ENCODE data around the gene KRTAP5-11. TPM values are rescaled to one million over a fixed set of nuclear protein-coding genes. Genes with fewer than 3 reads are reported as not detected.

KRTAP5-11 gene
- total and polyA plus RNA-seq, 2 experiments from 2014 or later = not detected

GRCh38 chr11:71565263-71565662 is 17.4 kb downstream of the KRTAP5-11 start, which contains the start of gene KRTAP5-10:
Gene KRTAP5-10 (plus strand): TSS chr11:71565563. CDS start chr11:71565588, 25 bp downstream.
- DNase-seq = no peak
- Histone ChIP-seq H3K27ac (no peak within 1 kb of the TSS), H3K4me3 (no peak within 1 kb of the TSS), H3K9me3 (ENCODE audit: low read depth) (no peaks in the 10 kb centered on the region), H3K4me1 (ENCODE audit: insufficient read depth) (no peaks in the 10 kb centered on the region), H3K36me3 (ENCODE audit: low read depth) (no peaks in the 10 kb centered on the region), H3K9ac (no peak within 1 kb of the TSS), H2AFZ (no peak within 1 kb of the TSS), H3K27me3 (replicated peaks; ENCODE audit: insufficient read depth) (peaks cover 9% of the 10 kb centered on the region), H4K20me1 (ENCODE audit: insufficient read depth) (no peaks in the 10 kb centered on the region), H3F3A (ENCODE audit: insufficient read depth) (no peaks in the 10 kb centered on the region), H3K4me2 (ENCODE audit: unreplicated experiment) (no peak within 1 kb of the TSS), H3K9me2 (ENCODE audit: insufficient read depth) (no peaks in the 10 kb centered on the region), H3K79me2 (ENCODE audit: insufficient read depth) (no peaks in the 10 kb centered on the region)
- in situ Hi-C loops (cut with MboI) = no loop called here
- TF ChIP-seq EZH2 (IDR thresholded peaks at IDR 0.05; ENCODE audit: insufficient read depth, poor library complexity, severe bottlenecking) = no peak
- no peak for TF ChIP-seq EZH2phosphoT487 (IDR thresholded peaks at IDR 0.05; ENCODE audit: insufficient read depth, low read depth)
- WGBS, 2 experiments (ENCODE audit: low coverage in 1 of 2, low lambda C conversion rate in 2 of 2, missing lambda C conversion rate in 2 of 2) = 46 to 48% methylated on average over 5 of the region's 5 CpGs

- Histone ChIP-seq H3K79me2 (ENCODE audit: insufficient read depth) (no peaks in the 10 kb centered on the region), H3K4me3 (no peak overlapping the region), H3K36me3 (ENCODE audit: low read depth) (no peaks in the 10 kb centered on the region), H2AFZ (no peak overlapping the region), H3K4me2 (ENCODE audit: unreplicated experiment) (no peak overlapping the region), H3K9ac (no peak overlapping the region), H4K20me1 (ENCODE audit: insufficient read depth) (no peaks in the 10 kb centered on the region), H3K27ac (no peak overlapping the region), H3K4me1 (ENCODE audit: insufficient read depth) (no peaks in the 10 kb centered on the region), H3K9me3 (ENCODE audit: low read depth) (no peaks in the 10 kb centered on the region), H3K27me3 (replicated peaks; ENCODE audit: insufficient read depth) (peaks cover 9% of the 10 kb centered on the region), H3K9me2 (ENCODE audit: insufficient read depth) (no peaks in the 10 kb centered on the region), H3F3A (ENCODE audit: insufficient read depth) (no peaks in the 10 kb centered on the region)
- TF ChIP-seq EZH2phosphoT487 (IDR thresholded peaks at IDR 0.05; ENCODE audit: insufficient read depth, low read depth) = no peak
- no peak for DNase-seq
- in situ Hi-C loops (cut with MboI) = no loop called here
- 56 to 64% methylated on average over 4 of the region's 4 CpGs for WGBS, 2 experiments (ENCODE audit: low coverage in 1 of 2, low lambda C conversion rate in 2 of 2, missing lambda C conversion rate in 2 of 2)
These were observed 18.2 kb downstream of the KRTAP5-11 start for GRCh38 chr11:71564430-71564829.

GRCh38 chr11:71563406-71563805 is 19.3 kb downstream of the KRTAP5-11 start:
- DNase-seq = peak; percentile 66
- Histone ChIP-seq H3K36me3 (ENCODE audit: low read depth) (no peaks in the 10 kb centered on the region), H3K4me2 (ENCODE audit: unreplicated experiment) (no peak overlapping the region), H3K4me3 (no peak overlapping the region), H3K9me3 (ENCODE audit: low read depth) (no peaks in the 10 kb centered on the region), H2AFZ (no peak overlapping the region), H3K27ac (no peak overlapping the region), H4K20me1 (ENCODE audit: insufficient read depth) (no peaks in the 10 kb centered on the region), H3K4me1 (ENCODE audit: insufficient read depth) (no peaks in the 10 kb centered on the region), H3K9ac (no peak overlapping the region), H3F3A (ENCODE audit: insufficient read depth) (no peaks in the 10 kb centered on the region), H3K79me2 (ENCODE audit: insufficient read depth) (no peaks in the 10 kb centered on the region), H3K27me3 (replicated peaks; ENCODE audit: insufficient read depth) (peaks cover 8% of the 10 kb centered on the region), H3K9me2 (ENCODE audit: insufficient read depth) (no peaks in the 10 kb centered on the region)
- no peak for TF ChIP-seq EZH2 (IDR thresholded peaks at IDR 0.05; ENCODE audit: insufficient read depth, poor library complexity, severe bottlenecking)
- no peak for TF ChIP-seq EZH2phosphoT487 (IDR thresholded peaks at IDR 0.05; ENCODE audit: insufficient read depth, low read depth)
- WGBS, 2 experiments (ENCODE audit: low coverage in 1 of 2, low lambda C conversion rate in 2 of 2, missing lambda C conversion rate in 2 of 2) = 11 to 16% methylated on average over 8 of the region's 8 CpGs
- in situ Hi-C loops (cut with MboI) = no loop called here

DNA sequence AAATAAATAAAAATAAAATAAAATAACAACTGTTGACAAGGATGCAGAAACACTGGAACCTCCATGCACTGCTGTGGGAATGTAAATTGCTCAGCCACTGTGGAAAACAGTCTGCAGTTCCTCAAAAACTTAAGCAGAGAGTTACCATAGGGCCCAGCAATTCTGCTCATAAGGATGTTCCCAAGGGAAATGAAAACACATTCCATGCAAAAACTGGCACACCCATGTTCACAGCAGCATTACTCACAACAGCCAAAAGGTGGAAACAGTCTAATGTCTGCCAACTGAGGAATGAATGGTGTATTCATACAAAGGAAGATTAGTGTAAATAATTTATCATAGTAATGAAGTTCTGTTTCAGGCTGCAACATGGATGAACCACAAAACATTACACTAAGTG is 20.6 kb downstream of the KRTAP5-11 start:
- DNase-seq = peak; percentile 25
- Histone ChIP-seq H3K4me3 (no peak overlapping the region), H3K4me2 (ENCODE audit: unreplicated experiment) (no peak overlapping the region), H2AFZ (no peak overlapping the region), H3K79me2 (ENCODE audit: insufficient read depth) (no peaks in the 10 kb centered on the region), H4K20me1 (ENCODE audit: insufficient read depth) (no peaks in the 10 kb centered on the region), H3K36me3 (ENCODE audit: low read depth) (no peaks in the 10 kb centered on the region), H3K4me1 (ENCODE audit: insufficient read depth) (no peaks in the 10 kb centered on the region), H3K9me3 (ENCODE audit: low read depth) (no peaks in the 10 kb centered on the region), H3K9me2 (ENCODE audit: insufficient read depth) (no peaks in the 10 kb centered on the region), H3K27ac (no peak overlapping the region), H3K9ac (no peak overlapping the region), H3F3A (ENCODE audit: insufficient read depth) (no peaks in the 10 kb centered on the region), H3K27me3 (replicated peaks; ENCODE audit: insufficient read depth) (no peaks in the 10 kb centered on the region)
- in situ Hi-C loops (cut with MboI) = no loop called here
- TF ChIP-seq EZH2 (IDR thresholded peaks at IDR 0.05; ENCODE audit: insufficient read depth, poor library complexity, severe bottlenecking) (no peak), EZH2phosphoT487 (IDR thresholded peaks at IDR 0.05; ENCODE audit: insufficient read depth, low read depth) (no peak)

GRCh38 chr11:71558996-71559395 is 23.7 kb downstream of the KRTAP5-11 start:
- Histone ChIP-seq H3K9me3 (ENCODE audit: low read depth) (no peaks in the 10 kb centered on the region), H3F3A (ENCODE audit: insufficient read depth) (no peaks in the 10 kb centered on the region), H2AFZ (no peak overlapping the region), H3K4me2 (ENCODE audit: unreplicated experiment) (no peak overlapping the region), H4K20me1 (ENCODE audit: insufficient read depth) (no peaks in the 10 kb centered on the region), H3K4me1 (ENCODE audit: insufficient read depth) (no peaks in the 10 kb centered on the region), H3K9ac (no peak overlapping the region), H3K36me3 (ENCODE audit: low read depth) (no peaks in the 10 kb centered on the region), H3K4me3 (no peak overlapping the region), H3K9me2 (ENCODE audit: insufficient read depth) (no peaks in the 10 kb centered on the region), H3K27ac (no peak overlapping the region), H3K79me2 (ENCODE audit: insufficient read depth) (no peaks in the 10 kb centered on the region), H3K27me3 (replicated peaks; ENCODE audit: insufficient read depth) (no peaks in the 10 kb centered on the region)
- TF ChIP-seq EZH2phosphoT487 (IDR thresholded peaks at IDR 0.05; ENCODE audit: insufficient read depth, low read depth) = no peak
- TF ChIP-seq EZH2 (IDR thresholded peaks at IDR 0.05; ENCODE audit: insufficient read depth, poor library complexity, severe bottlenecking) = no peak
- in situ Hi-C loops (cut with MboI) = no loop called here
- DNase-seq = no peak
- WGBS, 2 experiments (ENCODE audit: low coverage in 1 of 2, low lambda C conversion rate in 2 of 2, missing lambda C conversion rate in 2 of 2) = 50 to 65% methylated on average over 1 of the region's 1 CpG

Measured in GM23248 (cell line).